ENCODE results near the gene APELA. TPM values are rescaled to one million over a fixed set of nuclear protein-coding genes. Genes with fewer than 3 reads are reported as not detected.
"Not testable (repeated sequence)": the region's sequence is repeated elsewhere in the genome, so short reads cannot be mapped to it uniquely, and the experiment has no call there.

The APELA gene
- total RNA-seq, 4 donors from 2014 or later = not detected

DNA sequence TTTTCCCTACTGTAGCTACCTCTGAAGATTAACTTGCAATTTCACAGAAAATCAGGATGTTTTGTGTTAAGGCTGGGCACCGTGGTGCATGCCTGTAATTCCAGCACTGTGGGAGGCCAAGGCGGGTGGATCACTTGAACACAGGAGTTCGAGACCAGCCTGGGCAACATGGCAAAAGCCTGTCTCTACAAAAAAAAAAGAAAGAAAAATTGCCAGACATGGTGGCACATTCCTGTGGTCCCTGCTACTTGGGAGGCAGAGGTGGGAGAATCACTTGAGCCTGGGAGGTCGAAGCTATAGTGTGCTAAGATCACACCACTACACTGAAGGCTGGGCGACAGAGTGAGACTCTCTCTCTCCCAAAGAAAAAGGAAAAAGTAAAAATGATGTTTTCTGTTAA is 27.4 kb downstream of the APELA start:
- WGBS = 77% methylated on average over 5 of the region's 5 CpGs
- Histone ChIP-seq H3K4me3 (no peak overlapping the region), H3K36me3 (no peaks in the 10 kb centered on the region), H3K27ac (no peak overlapping the region), H3K9me3 (no peaks in the 10 kb centered on the region), H3K27me3 (no peaks in the 10 kb centered on the region), H3K4me1 (no peaks in the 10 kb centered on the region)
- TF ChIP-seq POLR2A (IDR thresholded peaks at IDR 0.05) = no peak
- TF ChIP-seq POLR2AphosphoS5 (IDR thresholded peaks at IDR 0.05) = no peak
- TF ChIP-seq EP300 (IDR thresholded peaks at IDR 0.05) = no peak
- TF ChIP-seq, protein P1, sequence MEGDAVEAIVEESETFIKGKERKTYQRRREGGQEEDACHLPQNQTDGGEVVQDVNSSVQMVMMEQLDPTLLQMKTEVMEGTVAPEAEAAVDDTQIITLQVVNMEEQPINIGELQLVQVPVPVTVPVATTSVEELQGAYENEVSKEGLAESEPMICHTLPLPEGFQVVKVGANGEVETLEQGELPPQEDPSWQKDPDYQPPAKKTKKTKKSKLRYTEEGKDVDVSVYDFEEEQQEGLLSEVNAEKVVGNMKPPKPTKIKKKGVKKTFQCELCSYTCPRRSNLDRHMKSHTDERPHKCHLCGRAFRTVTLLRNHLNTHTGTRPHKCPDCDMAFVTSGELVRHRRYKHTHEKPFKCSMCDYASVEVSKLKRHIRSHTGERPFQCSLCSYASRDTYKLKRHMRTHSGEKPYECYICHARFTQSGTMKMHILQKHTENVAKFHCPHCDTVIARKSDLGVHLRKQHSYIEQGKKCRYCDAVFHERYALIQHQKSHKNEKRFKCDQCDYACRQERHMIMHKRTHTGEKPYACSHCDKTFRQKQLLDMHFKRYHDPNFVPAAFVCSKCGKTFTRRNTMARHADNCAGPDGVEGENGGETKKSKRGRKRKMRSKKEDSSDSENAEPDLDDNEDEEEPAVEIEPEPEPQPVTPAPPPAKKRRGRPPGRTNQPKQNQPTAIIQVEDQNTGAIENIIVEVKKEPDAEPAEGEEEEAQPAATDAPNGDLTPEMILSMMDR (IDR thresholded peaks at IDR 0.05) = no peak
- DNase-seq (ENCODE audit: low spot score in 2 of 2) = no peak

DNA sequence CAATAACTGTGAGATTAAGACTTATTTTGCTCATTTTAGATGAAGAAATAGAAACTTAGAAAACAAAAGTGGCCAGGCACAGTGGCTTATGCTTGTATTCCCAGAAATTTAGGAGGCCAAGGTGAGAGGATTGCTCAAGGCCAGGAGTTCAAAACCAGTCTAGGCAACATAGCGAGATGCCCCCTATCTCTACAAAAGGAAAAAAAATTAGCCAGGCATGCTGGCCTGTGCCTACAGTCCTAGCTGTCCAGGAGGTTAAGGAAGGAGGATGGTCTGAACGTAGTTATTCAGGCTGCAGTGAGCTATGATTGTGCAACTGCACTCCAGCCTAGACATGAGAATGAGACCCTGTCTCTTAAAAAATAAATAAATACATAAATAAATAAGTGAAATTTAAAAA is 28.0 kb downstream of the APELA start:
- Histone ChIP-seq H3K9me3 (no peaks in the 10 kb centered on the region), H3K4me1 (no peaks in the 10 kb centered on the region), H3K36me3 (no peaks in the 10 kb centered on the region), H3K27me3 (no peaks in the 10 kb centered on the region), H3K27ac (no peak overlapping the region), H3K4me3 (no peak overlapping the region)
- TF ChIP-seq POLR2AphosphoS5 (IDR thresholded peaks at IDR 0.05) (no peak), EP300 (IDR thresholded peaks at IDR 0.05) (no peak), POLR2A (IDR thresholded peaks at IDR 0.05) (no peak)
- TF ChIP-seq, protein P1 (IDR thresholded peaks at IDR 0.05) = no peak
- 92% methylated on average over 2 of the region's 2 CpGs for WGBS
- DNase-seq (ENCODE audit: low spot score in 2 of 2) = no peak

DNA sequence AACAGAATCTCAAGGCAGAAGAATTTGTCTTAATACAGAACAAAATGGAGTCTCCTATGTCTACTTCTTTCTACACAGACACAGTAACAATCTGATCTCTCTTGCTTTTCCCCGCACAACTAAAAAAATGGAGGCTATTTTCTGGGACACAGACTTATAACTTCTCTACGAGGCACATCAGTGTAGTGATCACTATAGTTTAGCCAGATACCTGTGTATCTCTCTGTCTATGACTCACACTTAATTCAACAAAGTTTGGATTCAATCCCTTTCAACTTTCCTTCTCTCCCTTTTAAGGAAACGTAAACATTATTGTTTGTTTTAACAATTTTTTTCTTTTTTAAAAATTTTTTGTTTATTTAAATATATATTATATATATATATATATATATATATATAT is 29.4 kb downstream of the APELA start:
- Histone ChIP-seq H3K4me3 (no peak overlapping the region), H3K27me3 (no peaks in the 10 kb centered on the region), H3K4me1 (no peaks in the 10 kb centered on the region), H3K36me3 (no peaks in the 10 kb centered on the region), H3K27ac (no peak overlapping the region), H3K9me3 (no peaks in the 10 kb centered on the region)
- 76% methylated on average over 3 of the region's 3 CpGs for WGBS
- no peak for DNase-seq (ENCODE audit: low spot score in 2 of 2)
- TF ChIP-seq, protein P1 (IDR thresholded peaks at IDR 0.05) = no peak
- TF ChIP-seq POLR2A (IDR thresholded peaks at IDR 0.05) = no peak

DNA sequence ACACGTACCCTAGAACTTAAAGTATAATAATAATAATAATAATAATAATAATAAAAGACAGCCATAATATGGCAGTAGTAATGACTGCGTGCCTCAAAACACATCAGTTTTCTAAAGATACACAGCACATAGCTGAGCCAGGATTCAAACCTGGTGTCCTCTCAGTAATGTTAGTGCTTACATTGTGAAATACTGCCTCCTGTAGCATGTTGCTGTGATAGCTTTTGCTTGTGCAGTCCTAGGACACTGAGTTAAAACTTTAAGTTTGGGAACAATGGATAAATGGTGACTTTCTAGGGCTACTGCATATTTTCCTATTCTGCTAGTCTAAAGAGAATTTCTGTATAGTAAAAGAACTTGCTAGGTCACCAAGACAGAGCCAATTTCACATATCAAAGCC is 36.5 kb downstream of the APELA start:
- not testable (repeated sequence) for H3K27ac ChIP-seq; H3K36me3 ChIP-seq; H3K27me3 ChIP-seq; DNase-seq (ENCODE audit: low spot score in 2 of 2); H3K9me3 ChIP-seq; H3K4me3 ChIP-seq; H3K4me1 ChIP-seq
- WGBS = 93% methylated on average over 2 of the region's 2 CpGs

DNA sequence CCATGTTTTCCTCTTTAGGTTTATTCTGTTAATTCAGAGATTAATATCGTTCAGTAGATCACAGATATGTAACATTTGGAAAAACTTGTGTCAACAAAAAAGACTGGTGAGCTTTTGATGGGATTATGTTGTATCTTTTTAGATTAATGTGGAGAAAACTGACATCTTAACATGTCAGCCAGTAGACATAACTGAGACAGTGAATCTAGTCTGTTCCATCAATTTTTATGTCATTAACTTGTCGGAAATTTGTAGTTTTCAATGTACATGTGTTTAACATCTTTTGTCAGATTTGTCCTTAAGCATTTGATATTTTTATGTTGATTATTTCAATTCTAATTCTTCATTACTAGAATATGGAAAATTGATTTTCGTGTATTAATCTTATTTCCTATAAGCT is 42.0 kb downstream of the APELA start:
- no peaks in the 10 kb centered on the region for H3K4me1 ChIP-seq
- no peaks in the 10 kb centered on the region for H3K9me3 ChIP-seq
- 64% methylated on average over 3 of the region's 3 CpGs for WGBS
- no peaks in the 10 kb centered on the region for H3K27me3 ChIP-seq
- no peak overlapping the region for H3K27ac ChIP-seq
- no peak for TF ChIP-seq POLR2A (IDR thresholded peaks at IDR 0.05)
- TF ChIP-seq EP300 (IDR thresholded peaks at IDR 0.05) = no peak
- TF ChIP-seq, protein P1 (IDR thresholded peaks at IDR 0.05) = no peak
- TF ChIP-seq POLR2AphosphoS5 (IDR thresholded peaks at IDR 0.05) = no peak
- no peak overlapping the region for H3K4me3 ChIP-seq
- no peaks in the 10 kb centered on the region for H3K36me3 ChIP-seq
- DNase-seq (ENCODE audit: low spot score in 2 of 2) = no peak

DNA sequence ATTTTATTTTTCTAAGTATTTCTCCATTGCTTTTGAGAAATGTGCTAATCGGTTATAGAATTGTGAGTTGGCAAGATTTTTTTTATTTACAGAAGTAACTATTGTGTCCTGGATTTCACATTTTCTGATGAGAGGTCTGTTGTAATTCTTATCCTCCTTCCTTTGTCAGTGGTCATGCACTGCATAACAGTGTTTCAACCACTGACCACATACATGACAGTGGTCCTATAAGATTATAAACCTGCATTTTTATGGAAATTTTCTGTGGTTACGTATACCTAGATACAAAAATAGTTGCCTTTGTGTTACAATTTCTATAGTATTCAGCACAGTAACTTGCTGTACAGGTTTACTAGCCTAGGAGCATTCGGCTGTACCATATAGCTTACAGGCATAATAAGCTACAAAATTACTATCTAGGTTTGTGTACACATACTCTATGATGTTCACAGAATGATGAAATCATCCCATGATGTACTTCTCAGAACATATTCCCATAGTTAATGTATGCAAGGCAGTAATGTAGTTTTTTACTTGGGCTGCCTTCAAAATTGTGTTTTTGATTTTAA is 47.8 kb downstream of the APELA start:
- WGBS = 58% methylated on average over 3 of the region's 3 CpGs
- H3K4me3 ChIP-seq = no peak overlapping the region
- no peaks in the 10 kb centered on the region for H3K9me3 ChIP-seq
- TF ChIP-seq POLR2AphosphoS5 (IDR thresholded peaks at IDR 0.05) (no peak), EP300 (IDR thresholded peaks at IDR 0.05) (no peak), POLR2A (IDR thresholded peaks at IDR 0.05) (no peak)
- TF ChIP-seq, protein P1 (IDR thresholded peaks at IDR 0.05) = no peak
- no peak for DNase-seq (ENCODE audit: low spot score in 2 of 2)
- no peak overlapping the region for H3K27ac ChIP-seq
- H3K36me3 ChIP-seq = no peaks in the 10 kb centered on the region
- H3K27me3 ChIP-seq = no peaks in the 10 kb centered on the region
- peaks cover 3% of the 10 kb centered on the region for H3K4me1 ChIP-seq

All from suprapubic skin (tissue), 4 donors.